Stimulated activated naive CD4-positive, alpha-beta T cell (primary cell): Measurements from ENCODE around the gene ASIP.
"Not testable (repeated sequence)": the region's sequence is repeated elsewhere in the genome, so short reads cannot be mapped to it uniquely, and the experiment has no call there.

Experiments used
- DNase-seq, 6 experiments: peaks; one replicate each; lab custom pipeline; 2025; lab: John Stamatoyannopoulos, UW

Gene ASIP

GRCh38 chr20:34285450-34285849, 44.2 kb downstream of the ASIP start:
- DNase-seq: no peak

DNA sequence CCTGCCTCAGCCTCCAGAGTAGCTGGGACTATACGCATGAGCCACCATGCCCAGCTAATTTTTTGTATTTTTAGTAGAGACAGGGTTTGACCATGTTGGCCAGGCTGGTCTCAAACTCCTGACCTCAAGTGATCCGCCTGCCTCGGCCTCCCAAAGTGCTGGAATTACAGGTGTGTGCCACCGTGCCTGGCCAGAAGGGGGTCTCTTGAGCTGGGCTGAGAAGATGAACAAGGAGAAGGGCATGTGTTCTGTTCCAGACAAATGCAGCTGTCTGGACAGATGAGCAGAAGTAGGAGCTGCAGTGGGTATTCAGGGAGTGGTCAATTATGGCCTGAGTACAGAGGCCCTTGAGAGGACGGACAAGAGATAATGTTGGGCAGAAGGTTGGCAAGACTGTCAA, 46.3 kb downstream of the ASIP start:
- DNase-seq: not testable (repeated sequence)

GRCh38 chr20:34290471-34290870, 49.2 kb downstream of the ASIP start:
- DNase-seq: no peak

DNA sequence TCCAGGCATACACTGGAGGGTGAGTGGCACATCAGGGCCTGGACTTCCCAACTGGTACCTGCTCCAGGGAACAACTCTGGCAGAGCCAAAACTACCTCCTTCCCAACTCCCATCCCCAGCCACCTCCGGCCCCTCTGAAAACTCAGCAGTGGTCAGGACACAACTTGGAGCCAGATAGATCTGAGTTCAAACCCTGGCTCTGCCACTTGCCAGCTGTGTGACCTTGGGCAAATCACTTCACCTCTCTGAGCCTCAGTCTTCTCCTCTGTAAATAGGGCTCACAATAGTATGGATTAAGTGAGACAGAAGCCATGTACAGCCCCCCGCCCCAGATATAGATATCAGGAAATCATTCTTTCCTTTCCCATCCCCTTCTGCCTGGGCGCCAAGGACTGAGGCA, 51.3 kb downstream of the ASIP start:
- DNase-seq: no peak

- no peak for DNase-seq
Measured at GRCh38 chr20:34293119-34293518, 51.9 kb downstream of the ASIP start.

- no peak for DNase-seq
Measured at GRCh38 chr20:34293589-34293988, 52.4 kb downstream of the ASIP start.

DNA sequence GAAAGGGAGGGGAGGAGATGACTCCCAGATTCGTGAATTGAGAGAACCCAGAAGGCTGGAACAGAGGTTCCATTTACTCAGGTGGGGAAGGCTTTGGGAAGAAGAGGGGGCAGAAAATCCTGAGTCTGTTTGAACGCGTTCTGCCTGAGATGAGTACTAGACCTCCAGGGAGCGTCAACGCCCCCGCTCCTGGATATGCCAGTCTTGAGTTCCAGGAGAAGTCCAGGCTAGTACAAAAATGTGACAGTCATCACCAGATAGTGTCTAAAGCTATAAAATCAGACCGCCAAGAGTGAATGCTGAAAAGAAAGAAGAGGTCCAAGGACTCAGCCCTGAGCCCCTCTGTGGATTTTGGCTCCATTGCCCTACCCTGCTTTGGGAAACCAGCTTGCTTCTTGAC, 53.3 kb downstream of the ASIP start:
- no peak for DNase-seq

DNA sequence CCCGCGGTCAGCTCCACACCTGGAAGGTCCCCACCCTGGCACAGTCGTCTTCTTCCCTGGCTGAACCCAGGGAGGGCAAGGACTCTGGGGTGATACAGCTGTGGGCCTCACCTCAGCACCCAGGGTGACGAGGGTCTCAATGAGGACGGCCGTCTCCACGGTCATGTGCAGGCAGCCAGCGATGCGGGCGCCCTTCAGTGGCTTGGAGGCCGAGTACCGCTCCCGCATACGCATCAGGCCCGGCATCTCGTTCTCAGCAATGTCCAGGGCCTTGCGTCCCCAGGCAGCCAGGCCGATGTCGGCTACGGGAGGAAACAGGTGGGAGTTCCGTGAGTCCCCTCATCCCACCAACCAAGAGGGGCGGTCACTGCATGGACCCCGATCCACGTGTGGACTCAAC, 54.1 kb downstream of the ASIP start:
- DNase-seq: no peak

DNA sequence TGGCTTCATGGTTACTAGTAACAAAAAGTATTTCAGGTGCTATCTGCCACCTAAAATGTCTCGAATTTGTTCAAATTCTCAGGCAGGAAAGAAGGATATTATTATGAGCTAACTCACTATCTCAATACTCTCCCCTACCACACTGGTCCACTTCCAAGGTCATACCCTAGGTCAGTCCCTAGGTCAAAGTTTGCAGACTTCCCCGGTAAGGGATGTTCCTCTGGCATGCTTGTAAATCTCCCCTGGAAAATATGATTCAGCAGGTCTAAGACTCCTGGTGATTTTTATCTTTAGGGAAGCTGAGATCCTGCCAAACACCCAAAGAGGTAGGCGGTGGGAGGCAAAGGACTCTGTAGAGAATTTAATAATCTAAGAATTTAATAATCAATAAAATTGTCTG, 55.2 kb downstream of the ASIP start:
- no peak for DNase-seq

DNA sequence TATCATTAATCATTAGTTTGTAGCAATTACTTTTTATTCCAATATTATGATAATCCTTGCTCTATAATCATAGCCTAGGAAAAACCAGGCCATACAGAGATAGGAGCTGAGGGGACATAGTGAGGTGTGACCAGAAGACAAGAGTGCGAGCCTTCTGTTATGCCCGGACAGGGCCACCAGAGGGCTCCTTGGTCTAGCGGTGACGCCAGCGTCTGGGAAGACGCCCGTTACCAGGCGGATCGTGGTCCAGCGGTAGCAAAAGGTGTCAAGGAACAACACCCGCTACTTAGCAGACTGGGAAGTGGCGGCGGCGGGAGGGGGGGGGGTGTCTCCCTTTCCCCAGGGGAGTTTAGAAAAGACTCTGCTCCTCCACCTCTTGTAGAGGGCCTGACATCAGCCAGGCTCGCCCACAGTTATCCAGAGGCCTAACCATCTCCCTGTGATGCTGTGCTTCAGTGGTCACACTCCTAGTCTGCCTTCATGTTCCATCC, 57.1 kb downstream of the ASIP start:
- DNase-seq: not testable (repeated sequence)

DNA sequence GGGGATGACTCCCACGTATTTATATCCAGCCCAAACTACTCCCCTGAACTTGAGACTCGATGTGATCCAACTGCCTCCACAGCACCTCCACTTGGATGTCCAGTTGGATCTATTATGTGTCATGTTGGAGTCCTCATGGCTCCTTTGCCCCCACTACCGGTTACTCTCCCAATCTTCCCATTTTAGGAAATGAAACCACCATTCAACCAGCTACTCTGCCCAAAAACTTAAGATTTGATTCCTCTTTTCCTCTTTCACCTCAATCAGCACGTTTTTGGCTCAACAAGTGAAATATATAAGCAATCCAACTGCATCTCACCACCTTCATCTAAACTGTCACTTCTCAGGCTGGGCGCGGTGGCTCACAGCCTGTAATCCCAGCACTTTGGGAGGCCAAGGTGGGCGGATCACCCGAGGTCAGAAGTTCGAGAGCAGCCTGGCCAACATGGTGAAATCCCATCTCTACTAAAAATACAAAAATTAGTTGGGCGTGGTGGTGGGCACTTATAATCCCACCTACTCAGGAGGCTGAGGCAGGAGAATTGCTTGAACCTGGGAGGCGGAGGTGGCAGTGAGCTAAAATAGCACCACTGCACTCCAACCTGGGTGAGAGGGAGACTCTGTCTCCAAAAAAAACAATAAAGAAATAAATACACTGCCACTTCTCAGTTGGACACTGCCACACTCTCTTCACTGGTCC, 58.5 kb downstream of the ASIP start:
- no peak for DNase-seq

- no peak for DNase-seq
Measured at GRCh38 chr20:34300256-34300806, 59.1 kb downstream of the ASIP start.

DNA sequence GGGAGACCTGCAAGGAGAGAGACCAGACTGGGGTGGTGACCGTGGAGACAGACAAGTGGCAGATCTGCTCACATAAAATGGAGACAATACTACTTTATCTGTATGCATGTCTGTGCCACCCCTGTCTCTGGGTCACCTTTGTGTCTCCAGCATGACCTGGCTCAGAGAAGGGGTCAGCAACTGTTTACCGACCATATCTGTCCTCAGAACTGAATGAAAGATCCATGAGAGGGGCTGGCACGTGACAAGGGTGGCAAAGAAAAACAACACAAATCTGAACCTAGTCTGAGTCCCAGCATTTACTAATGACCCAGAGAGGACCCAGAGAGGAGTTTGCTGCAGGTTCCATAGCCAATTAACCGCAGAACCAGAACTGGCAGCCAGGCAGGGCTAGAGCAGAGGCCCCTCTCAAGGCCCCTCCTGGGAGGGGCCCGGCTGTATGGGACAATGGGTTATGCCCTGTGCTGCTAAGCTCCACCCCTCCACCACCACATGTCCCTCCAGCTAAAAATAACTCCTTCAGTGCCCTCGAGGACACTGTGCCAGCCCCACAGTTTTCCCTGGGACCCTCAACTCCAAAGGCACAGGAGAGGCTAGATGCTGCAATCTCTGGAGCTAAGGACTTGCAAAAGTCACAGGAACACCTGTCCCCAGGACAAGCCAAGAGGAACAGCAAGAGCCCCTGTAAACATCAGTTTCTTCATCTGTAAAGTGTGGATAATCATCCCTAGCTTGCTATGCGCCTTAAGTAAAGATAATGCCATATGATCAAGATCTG, 59.8 kb downstream of the ASIP start:
- DNase-seq: no peak

GRCh38 chr20:34301587-34302311, 60.5 kb downstream of the ASIP start:
- DNase-seq: no peak

- no peak for DNase-seq
Measured at GRCh38 chr20:34302312-34302722, 61.1 kb downstream of the ASIP start.

- peak; percentile 83 to 99 (median 94) for DNase-seq
Measured at GRCh38 chr20:34302723-34303533, 61.7 kb downstream of the ASIP start, which contains the start of gene AHCY. Gene AHCY, minus strand, starts transcription at chr20:34303355. Its CDS starts 85 bp downstream, at chr20:34303270.

- no peak for DNase-seq
Measured at GRCh38 chr20:34305333-34306230, 64.4 kb downstream of the ASIP start.

DNA sequence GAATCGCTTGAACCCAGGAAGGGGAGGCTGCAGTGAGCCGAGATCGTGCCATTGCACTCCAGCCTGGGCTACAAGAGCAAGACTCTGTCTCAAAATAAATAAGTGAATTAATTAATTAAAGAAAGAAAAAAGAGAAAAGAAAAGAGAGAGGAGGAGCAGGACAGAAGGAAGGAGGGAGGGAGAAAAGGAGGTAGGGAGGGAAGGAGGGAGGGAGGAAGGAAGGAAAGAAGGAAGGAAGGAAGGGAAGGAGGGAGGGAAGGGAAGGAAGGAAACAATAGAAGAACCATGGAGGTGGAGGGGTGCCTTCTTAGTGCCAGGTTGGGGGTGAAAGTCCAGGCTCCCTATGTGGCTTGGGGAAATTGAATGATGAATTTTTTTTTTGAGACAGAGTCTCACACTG, 68.5 kb downstream of the ASIP start:
- DNase-seq: no peak

DNA sequence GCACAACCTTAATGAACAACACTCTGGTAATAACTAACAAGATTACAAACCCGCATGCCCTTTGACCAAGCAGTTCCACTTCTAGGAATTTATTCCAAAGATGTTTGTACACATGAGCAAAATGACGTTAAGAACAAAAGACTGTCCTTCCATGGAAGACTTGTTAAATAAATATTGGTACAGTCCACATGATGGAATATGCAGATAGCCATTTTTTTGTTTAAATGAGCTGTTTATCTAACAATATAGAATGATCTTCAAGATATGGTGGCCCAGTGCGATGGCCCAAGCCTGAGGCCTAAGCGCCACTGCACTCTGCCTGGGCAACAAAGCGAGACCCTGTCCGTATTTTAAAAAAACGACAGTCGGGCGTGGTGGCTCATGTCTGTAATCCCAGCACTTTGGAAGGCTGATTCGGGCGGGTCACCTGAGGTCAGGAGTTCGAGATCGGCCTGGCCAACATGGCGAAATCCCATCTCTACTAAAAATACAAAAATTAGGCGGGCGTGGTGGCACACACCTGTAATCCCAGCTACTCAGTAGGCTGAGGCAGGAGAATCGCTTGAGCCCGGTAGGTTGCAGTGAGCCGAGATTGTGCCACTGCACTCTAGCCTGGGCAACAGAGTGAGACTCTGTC, 69.4 kb downstream of the ASIP start:
- DNase-seq: no peak
